ENCODE data around the gene CDKN2B.
A peak's percentile ranks its signal among the peaks of the same experiment; 100 is the strongest.

The CDKN2B gene

DNA sequence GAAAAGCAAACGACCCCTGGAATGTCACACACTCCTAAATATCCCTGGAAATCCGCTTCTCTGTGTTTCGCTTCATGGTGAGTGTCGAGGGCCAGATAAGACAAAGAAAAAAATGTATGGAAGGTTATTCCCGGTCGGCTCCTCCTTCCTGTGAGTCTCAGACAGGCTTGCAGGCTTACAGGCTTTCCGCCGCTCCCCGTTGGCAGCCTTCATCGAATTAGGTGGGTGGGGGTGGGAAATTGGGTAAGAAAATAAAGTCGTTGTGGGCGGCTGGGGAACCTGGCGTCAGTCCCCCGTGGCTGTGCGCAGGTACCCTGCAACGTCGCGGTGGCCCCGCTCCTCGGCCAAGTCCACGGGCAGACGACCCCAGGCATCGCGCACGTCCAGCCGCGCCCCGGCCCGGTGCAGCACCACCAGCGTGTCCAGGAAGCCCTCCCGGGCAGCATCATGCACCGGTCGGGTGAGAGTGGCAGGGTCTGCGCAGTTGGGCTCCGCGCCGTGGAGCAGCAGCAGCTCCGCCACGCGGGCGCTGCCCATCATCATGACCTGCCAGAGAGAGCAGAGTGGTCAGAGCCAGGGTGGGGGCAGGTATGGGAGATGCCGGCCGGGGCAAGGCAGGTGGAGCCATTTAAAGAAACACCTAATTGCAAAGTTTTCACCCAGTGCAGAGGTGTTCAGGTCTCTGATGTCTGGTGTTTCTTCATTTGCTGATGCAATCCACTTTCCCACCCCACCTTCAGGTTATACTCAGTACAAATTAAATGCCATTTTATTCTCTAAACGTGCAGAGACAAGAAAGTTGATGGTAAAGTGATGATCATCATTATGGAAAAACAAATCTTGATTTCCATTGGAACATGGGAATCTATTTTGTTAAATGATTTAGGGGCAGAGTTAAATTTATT, 3.2 kb downstream of the CDKN2B start (continued):
- TF ChIP-seq, protein P1, sequence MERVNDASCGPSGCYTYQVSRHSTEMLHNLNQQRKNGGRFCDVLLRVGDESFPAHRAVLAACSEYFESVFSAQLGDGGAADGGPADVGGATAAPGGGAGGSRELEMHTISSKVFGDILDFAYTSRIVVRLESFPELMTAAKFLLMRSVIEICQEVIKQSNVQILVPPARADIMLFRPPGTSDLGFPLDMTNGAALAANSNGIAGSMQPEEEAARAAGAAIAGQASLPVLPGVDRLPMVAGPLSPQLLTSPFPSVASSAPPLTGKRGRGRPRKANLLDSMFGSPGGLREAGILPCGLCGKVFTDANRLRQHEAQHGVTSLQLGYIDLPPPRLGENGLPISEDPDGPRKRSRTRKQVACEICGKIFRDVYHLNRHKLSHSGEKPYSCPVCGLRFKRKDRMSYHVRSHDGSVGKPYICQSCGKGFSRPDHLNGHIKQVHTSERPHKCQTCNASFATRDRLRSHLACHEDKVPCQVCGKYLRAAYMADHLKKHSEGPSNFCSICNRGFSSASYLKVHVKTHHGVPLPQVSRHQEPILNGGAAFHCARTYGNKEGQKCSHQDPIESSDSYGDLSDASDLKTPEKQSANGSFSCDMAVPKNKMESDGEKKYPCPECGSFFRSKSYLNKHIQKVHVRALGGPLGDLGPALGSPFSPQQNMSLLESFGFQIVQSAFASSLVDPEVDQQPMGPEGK (tag by site-specific recombination; IDR thresholded peaks at IDR 0.05) = peak; percentile 76
- TF ChIP-seq, protein P2, sequence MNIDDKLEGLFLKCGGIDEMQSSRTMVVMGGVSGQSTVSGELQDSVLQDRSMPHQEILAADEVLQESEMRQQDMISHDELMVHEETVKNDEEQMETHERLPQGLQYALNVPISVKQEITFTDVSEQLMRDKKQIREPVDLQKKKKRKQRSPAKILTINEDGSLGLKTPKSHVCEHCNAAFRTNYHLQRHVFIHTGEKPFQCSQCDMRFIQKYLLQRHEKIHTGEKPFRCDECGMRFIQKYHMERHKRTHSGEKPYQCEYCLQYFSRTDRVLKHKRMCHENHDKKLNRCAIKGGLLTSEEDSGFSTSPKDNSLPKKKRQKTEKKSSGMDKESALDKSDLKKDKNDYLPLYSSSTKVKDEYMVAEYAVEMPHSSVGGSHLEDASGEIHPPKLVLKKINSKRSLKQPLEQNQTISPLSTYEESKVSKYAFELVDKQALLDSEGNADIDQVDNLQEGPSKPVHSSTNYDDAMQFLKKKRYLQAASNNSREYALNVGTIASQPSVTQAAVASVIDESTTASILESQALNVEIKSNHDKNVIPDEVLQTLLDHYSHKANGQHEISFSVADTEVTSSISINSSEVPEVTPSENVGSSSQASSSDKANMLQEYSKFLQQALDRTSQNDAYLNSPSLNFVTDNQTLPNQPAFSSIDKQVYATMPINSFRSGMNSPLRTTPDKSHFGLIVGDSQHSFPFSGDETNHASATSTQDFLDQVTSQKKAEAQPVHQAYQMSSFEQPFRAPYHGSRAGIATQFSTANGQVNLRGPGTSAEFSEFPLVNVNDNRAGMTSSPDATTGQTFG (tag by site-specific recombination; IDR thresholded peaks at IDR 0.05; ENCODE audit: borderline replicate concordance) = no peak
- TF ChIP-seq, protein P3, sequence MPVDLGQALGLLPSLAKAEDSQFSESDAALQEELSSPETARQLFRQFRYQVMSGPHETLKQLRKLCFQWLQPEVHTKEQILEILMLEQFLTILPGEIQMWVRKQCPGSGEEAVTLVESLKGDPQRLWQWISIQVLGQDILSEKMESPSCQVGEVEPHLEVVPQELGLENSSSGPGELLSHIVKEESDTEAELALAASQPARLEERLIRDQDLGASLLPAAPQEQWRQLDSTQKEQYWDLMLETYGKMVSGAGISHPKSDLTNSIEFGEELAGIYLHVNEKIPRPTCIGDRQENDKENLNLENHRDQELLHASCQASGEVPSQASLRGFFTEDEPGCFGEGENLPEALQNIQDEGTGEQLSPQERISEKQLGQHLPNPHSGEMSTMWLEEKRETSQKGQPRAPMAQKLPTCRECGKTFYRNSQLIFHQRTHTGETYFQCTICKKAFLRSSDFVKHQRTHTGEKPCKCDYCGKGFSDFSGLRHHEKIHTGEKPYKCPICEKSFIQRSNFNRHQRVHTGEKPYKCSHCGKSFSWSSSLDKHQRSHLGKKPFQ (tag by site-specific recombination; IDR thresholded peaks at IDR 0.05) = no peak
- TF ChIP-seq ZNF292 (tag by site-specific recombination; IDR thresholded peaks at IDR 0.05; ENCODE audit: borderline replicate concordance, low read depth) (no peak), GLI2 (tag by site-specific recombination; IDR thresholded peaks at IDR 0.05; ENCODE audit: borderline replicate concordance, low read depth) (no peak), ZNF600 (tag by site-specific recombination; IDR thresholded peaks at IDR 0.05) (peak; percentile 87), ZEB2 (tag by site-specific recombination; IDR thresholded peaks at IDR 0.05) (peak; percentile 83), ZNF501 (tag by site-specific recombination; IDR thresholded peaks at IDR 0.05) (peak; percentile 69), ZNF670 (tag by site-specific recombination; IDR thresholded peaks at IDR 0.05; ENCODE audit: low read depth) (no peak), KLF9 (tag by site-specific recombination; IDR thresholded peaks at IDR 0.05; ENCODE audit: low read depth) (peak; percentile 21; the same call in 1 of the 2 replicates), PRDM1 (tag by site-specific recombination; IDR thresholded peaks at IDR 0.05) (peak; percentile 60; the same call in 1 of the 2 replicates), ZNF2 (tag by site-specific recombination; IDR thresholded peaks at IDR 0.05) (peak; percentile 61)
- TF ChIP-seq, protein P4, sequence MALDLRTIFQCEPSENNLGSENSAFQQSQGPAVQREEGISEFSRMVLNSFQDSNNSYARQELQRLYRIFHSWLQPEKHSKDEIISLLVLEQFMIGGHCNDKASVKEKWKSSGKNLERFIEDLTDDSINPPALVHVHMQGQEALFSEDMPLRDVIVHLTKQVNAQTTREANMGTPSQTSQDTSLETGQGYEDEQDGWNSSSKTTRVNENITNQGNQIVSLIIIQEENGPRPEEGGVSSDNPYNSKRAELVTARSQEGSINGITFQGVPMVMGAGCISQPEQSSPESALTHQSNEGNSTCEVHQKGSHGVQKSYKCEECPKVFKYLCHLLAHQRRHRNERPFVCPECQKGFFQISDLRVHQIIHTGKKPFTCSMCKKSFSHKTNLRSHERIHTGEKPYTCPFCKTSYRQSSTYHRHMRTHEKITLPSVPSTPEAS (tag by site-specific recombination; IDR thresholded peaks at IDR 0.05) = no peak
- TF ChIP-seq, protein P5, sequence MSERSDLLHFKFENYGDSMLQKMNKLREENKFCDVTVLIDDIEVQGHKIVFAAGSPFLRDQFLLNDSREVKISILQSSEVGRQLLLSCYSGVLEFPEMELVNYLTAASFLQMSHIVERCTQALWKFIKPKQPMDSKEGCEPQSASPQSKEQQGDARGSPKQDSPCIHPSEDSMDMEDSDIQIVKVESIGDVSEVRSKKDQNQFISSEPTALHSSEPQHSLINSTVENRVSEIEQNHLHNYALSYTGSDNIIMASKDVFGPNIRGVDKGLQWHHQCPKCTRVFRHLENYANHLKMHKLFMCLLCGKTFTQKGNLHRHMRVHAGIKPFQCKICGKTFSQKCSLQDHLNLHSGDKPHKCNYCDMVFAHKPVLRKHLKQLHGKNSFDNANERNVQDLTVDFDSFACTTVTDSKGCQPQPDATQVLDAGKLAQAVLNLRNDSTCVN (tag by site-specific recombination; optimal IDR thresholded peaks at IDR 0.05) = peak; percentile 87
- TF ChIP-seq, protein P6, sequence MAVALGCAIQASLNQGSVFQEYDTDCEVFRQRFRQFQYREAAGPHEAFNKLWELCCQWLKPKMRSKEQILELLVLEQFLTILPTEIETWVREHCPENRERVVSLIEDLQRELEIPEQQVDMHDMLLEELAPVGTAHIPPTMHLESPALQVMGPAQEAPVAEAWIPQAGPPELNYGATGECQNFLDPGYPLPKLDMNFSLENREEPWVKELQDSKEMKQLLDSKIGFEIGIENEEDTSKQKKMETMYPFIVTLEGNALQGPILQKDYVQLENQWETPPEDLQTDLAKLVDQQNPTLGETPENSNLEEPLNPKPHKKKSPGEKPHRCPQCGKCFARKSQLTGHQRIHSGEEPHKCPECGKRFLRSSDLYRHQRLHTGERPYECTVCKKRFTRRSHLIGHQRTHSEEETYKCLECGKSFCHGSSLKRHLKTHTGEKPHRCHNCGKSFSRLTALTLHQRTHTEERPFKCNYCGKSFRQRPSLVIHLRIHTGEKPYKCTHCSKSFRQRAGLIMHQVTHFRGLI (tag by site-specific recombination; IDR thresholded peaks at IDR 0.05) = peak; percentile 86
- TF ChIP-seq, protein P7, sequence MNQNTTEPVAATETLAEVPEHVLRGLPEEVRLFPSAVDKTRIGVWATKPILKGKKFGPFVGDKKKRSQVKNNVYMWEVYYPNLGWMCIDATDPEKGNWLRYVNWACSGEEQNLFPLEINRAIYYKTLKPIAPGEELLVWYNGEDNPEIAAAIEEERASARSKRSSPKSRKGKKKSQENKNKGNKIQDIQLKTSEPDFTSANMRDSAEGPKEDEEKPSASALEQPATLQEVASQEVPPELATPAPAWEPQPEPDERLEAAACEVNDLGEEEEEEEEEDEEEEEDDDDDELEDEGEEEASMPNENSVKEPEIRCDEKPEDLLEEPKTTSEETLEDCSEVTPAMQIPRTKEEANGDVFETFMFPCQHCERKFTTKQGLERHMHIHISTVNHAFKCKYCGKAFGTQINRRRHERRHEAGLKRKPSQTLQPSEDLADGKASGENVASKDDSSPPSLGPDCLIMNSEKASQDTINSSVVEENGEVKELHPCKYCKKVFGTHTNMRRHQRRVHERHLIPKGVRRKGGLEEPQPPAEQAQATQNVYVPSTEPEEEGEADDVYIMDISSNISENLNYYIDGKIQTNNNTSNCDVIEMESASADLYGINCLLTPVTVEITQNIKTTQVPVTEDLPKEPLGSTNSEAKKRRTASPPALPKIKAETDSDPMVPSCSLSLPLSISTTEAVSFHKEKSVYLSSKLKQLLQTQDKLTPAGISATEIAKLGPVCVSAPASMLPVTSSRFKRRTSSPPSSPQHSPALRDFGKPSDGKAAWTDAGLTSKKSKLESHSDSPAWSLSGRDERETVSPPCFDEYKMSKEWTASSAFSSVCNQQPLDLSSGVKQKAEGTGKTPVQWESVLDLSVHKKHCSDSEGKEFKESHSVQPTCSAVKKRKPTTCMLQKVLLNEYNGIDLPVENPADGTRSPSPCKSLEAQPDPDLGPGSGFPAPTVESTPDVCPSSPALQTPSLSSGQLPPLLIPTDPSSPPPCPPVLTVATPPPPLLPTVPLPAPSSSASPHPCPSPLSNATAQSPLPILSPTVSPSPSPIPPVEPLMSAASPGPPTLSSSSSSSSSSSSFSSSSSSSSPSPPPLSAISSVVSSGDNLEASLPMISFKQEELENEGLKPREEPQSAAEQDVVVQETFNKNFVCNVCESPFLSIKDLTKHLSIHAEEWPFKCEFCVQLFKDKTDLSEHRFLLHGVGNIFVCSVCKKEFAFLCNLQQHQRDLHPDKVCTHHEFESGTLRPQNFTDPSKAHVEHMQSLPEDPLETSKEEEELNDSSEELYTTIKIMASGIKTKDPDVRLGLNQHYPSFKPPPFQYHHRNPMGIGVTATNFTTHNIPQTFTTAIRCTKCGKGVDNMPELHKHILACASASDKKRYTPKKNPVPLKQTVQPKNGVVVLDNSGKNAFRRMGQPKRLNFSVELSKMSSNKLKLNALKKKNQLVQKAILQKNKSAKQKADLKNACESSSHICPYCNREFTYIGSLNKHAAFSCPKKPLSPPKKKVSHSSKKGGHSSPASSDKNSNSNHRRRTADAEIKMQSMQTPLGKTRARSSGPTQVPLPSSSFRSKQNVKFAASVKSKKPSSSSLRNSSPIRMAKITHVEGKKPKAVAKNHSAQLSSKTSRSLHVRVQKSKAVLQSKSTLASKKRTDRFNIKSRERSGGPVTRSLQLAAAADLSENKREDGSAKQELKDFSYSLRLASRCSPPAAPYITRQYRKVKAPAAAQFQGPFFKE (tag by site-specific recombination; IDR thresholded peaks at IDR 0.05; ENCODE audit: borderline replicate concordance) = no peak
